ENCODE results near the gene TMEM184A. TPM values are rescaled to one million over a fixed set of nuclear protein-coding genes. Genes with fewer than 3 reads are reported as not detected.

The TMEM184A gene
- total and polyA plus RNA-seq, 10 of the 15 experiments (the other 5 are each of a cell fraction or from before 2014, with no cell fraction given), result 0.04 to 0.15 TPM; not detected in 8

- intact Hi-C loops (cut with micrococcal nuclease; ENCODE audit: unreplicated experiment) (loop anchor here (2.0 kb wide), 1 partner anchor 28 kb away; the partner anchor contains the start of gene INTS1), in situ Hi-C loops (cut with MboI) (no loop called here)
- H3K4me1 ChIP-seq (ENCODE audit: control insufficient read depth, insufficient read depth, low read length), result peaks cover 13% of the 10 kb centered on the region
- peak overlapping the region; percentile 63 for H3K4me3 ChIP-seq
- peaks cover 7% of the 10 kb centered on the region; the same call in 1 of the 2 replicates for H4K20me1 ChIP-seq (ENCODE audit: control insufficient read depth, insufficient read depth)
- H3K9ac ChIP-seq (ENCODE audit: control insufficient read depth, insufficient read depth, low read length), result peak overlapping the region; percentile 25; the same call in 1 of the 2 replicates
- H3K27ac ChIP-seq (ENCODE audit: control insufficient read depth, insufficient read depth), result peak overlapping the region; percentile 27
- TF ChIP-seq, protein P1, sequence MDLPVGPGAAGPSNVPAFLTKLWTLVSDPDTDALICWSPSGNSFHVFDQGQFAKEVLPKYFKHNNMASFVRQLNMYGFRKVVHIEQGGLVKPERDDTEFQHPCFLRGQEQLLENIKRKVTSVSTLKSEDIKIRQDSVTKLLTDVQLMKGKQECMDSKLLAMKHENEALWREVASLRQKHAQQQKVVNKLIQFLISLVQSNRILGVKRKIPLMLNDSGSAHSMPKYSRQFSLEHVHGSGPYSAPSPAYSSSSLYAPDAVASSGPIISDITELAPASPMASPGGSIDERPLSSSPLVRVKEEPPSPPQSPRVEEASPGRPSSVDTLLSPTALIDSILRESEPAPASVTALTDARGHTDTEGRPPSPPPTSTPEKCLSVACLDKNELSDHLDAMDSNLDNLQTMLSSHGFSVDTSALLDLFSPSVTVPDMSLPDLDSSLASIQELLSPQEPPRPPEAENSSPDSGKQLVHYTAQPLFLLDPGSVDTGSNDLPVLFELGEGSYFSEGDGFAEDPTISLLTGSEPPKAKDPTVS (IDR thresholded peaks at IDR 0.05; ENCODE audit: low read depth, low read length), result 0 out of 2 replicates have a peak, but pooled peaks have one; percentile 38
- TF ChIP-seq CREB1 (IDR thresholded peaks at IDR 0.05; ENCODE audit: low read depth), result no peak
- TF ChIP-seq, protein P2, sequence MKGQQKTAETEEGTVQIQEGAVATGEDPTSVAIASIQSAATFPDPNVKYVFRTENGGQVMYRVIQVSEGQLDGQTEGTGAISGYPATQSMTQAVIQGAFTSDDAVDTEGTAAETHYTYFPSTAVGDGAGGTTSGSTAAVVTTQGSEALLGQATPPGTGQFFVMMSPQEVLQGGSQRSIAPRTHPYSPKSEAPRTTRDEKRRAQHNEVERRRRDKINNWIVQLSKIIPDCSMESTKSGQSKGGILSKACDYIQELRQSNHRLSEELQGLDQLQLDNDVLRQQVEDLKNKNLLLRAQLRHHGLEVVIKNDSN (IDR thresholded peaks at IDR 0.05; ENCODE audit: borderline replicate concordance, extremely low read length, insufficient read depth, low read depth, low read length), result peak; percentile 25
- ChIA-PET SMC1A (ENCODE audit: uncharacterized antibody, unreplicated experiment) (no interaction called here), POLR2A (no interaction called here), CTCF (interaction anchor here (3.0 kb wide), 1 partner anchor 27 kb away, joined by 9 read pairs; no protein-coding TSS in a partner anchor), RAD21 (ENCODE audit: unreplicated experiment) (no interaction called here)
- WGBS (ENCODE audit: insufficient coverage, insufficient replicate concordance, low lambda C conversion rate, missing lambda C conversion rate), result 1% methylated on average over 8 of the region's 9 CpGs
- FAIRE-seq (no peak), DNase-seq (ENCODE audit: low read depth, low spot score) (no peak), ATAC-seq (peak; percentile 27)
- peaks cover 0 to 3% of the 10 kb centered on the region in 2 experiments; a peak in 2 of 4 replicates for H3K36me3 ChIP-seq (ENCODE audit: control insufficient read depth in 2 of 2, insufficient read depth in 2 of 2, low read length in 1 of 2)
- H3K4me2 ChIP-seq (ENCODE audit: control insufficient read depth, insufficient read depth), result peak overlapping the region; percentile 96
- H3K9me3 ChIP-seq (replicated peaks; ENCODE audit: control insufficient read depth, insufficient read depth, low read length), result no peaks in the 10 kb centered on the region
- peaks cover 43% of the 10 kb centered on the region for H3K79me2 ChIP-seq (ENCODE audit: control insufficient read depth, insufficient read depth, low read length)
- no peaks in the 10 kb centered on the region for H3K27me3 ChIP-seq (replicated peaks in 1 of 2; ENCODE audit: control insufficient read depth in 2 of 2, insufficient read depth in 2 of 2, low read length in 1 of 2)
- no TSS peak for BruUV-seq (replicated peaks)
- H2AFZ ChIP-seq (ENCODE audit: control insufficient read depth, low read depth, low read length), result no peak overlapping the region
These were observed 22.8 kb downstream of the TMEM184A start for GRCh38 chr7:1533255-1533546.

Measured in GM12878 (cell line).